ENCODE results near the gene MPST. TPM values are rescaled to one million over a fixed set of nuclear protein-coding genes. Genes with fewer than 3 reads are reported as not detected.

Gene MPST
- total RNA-seq, 2 experiments from 2014 or later = 61.8 to 124 TPM

GRCh38 chr22:37030560-37031281 lies 11.2 kb downstream of the MPST start:
- Histone ChIP-seq H3K4me3 (ENCODE audit: low read depth, low read length, poor library complexity, severe bottlenecking) (no peak overlapping the region), H3K27ac (ENCODE audit: low read depth, low read length, poor library complexity, severe bottlenecking) (no peak overlapping the region), H3K36me3 (ENCODE audit: insufficient read depth, low read length) (peaks cover 15% of the 10 kb centered on the region), H3K4me1 (ENCODE audit: insufficient read depth, low read length, poor library complexity, severe bottlenecking) (no peaks in the 10 kb centered on the region), H3K9me2 (ENCODE audit: insufficient read depth, low read length) (no peaks in the 10 kb centered on the region), H3K9me3 (ENCODE audit: low read length) (no peaks in the 10 kb centered on the region), H4K20me1 (ENCODE audit: insufficient read depth, low read length) (no peaks in the 10 kb centered on the region), H2AFZ (ENCODE audit: low read length) (no peak overlapping the region), H3K4me2 (ENCODE audit: low read length) (no peak overlapping the region), H3K79me2 (ENCODE audit: insufficient read depth, low read depth, low read length) (no peaks in the 10 kb centered on the region)
- ChIA-PET POLR2A (no interaction called here), CTCF (ENCODE audit: unreplicated experiment) (no interaction called here)
- DNase-seq (ENCODE audit: low spot score) = no peak
- intact Hi-C loops (cut with micrococcal nuclease; ENCODE audit: unreplicated experiment) = no loop called here
- TF ChIP-seq, protein P1, sequence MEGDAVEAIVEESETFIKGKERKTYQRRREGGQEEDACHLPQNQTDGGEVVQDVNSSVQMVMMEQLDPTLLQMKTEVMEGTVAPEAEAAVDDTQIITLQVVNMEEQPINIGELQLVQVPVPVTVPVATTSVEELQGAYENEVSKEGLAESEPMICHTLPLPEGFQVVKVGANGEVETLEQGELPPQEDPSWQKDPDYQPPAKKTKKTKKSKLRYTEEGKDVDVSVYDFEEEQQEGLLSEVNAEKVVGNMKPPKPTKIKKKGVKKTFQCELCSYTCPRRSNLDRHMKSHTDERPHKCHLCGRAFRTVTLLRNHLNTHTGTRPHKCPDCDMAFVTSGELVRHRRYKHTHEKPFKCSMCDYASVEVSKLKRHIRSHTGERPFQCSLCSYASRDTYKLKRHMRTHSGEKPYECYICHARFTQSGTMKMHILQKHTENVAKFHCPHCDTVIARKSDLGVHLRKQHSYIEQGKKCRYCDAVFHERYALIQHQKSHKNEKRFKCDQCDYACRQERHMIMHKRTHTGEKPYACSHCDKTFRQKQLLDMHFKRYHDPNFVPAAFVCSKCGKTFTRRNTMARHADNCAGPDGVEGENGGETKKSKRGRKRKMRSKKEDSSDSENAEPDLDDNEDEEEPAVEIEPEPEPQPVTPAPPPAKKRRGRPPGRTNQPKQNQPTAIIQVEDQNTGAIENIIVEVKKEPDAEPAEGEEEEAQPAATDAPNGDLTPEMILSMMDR (conservative IDR thresholded peaks at IDR 0.05; ENCODE audit: low read length) = peak; percentile 45; the same call in 1 of the 2 replicates
- no peak for TF ChIP-seq EZH2phosphoT487 (IDR thresholded peaks at IDR 0.05; ENCODE audit: borderline replicate concordance, low read depth, low read length)
- no TSS peak for BruUV-seq (replicated peaks)

- no peaks in the 10 kb centered on the region for H3K79me2 ChIP-seq (ENCODE audit: insufficient read depth, low read depth, low read length)
- intact Hi-C loops (cut with micrococcal nuclease; ENCODE audit: unreplicated experiment) = no loop called here
- H2AFZ ChIP-seq (ENCODE audit: low read length) = no peak overlapping the region
- H3K4me3 ChIP-seq (ENCODE audit: low read depth, low read length, poor library complexity, severe bottlenecking) = no peak overlapping the region
- H3K36me3 ChIP-seq (ENCODE audit: insufficient read depth, low read length) = peaks cover 14% of the 10 kb centered on the region
- H3K4me1 ChIP-seq (ENCODE audit: insufficient read depth, low read length, poor library complexity, severe bottlenecking) = no peaks in the 10 kb centered on the region
- no TSS peak for BruUV-seq (replicated peaks)
- no peaks in the 10 kb centered on the region for H3K9me2 ChIP-seq (ENCODE audit: insufficient read depth, low read length)
- H3K9me3 ChIP-seq (ENCODE audit: low read length) = no peaks in the 10 kb centered on the region
- TF ChIP-seq, protein P1 (conservative IDR thresholded peaks at IDR 0.05; ENCODE audit: low read length) = no peak
- no peak for TF ChIP-seq EZH2phosphoT487 (IDR thresholded peaks at IDR 0.05; ENCODE audit: borderline replicate concordance, low read depth, low read length)
- no peak for DNase-seq (ENCODE audit: low spot score)
- H3K4me2 ChIP-seq (ENCODE audit: low read length) = no peak overlapping the region
- ChIA-PET CTCF (ENCODE audit: unreplicated experiment) (no interaction called here), POLR2A (no interaction called here)
- H3K27ac ChIP-seq (ENCODE audit: low read depth, low read length, poor library complexity, severe bottlenecking) = no peak overlapping the region
- H4K20me1 ChIP-seq (ENCODE audit: insufficient read depth, low read length) = no peaks in the 10 kb centered on the region
Measured at GRCh38 chr22:37032134-37032534, 12.6 kb downstream of the MPST start.
